H1 (cell line): ENCODE measurements around the gene RERE. TPM values are rescaled to one million over a fixed set of nuclear protein-coding genes. Genes with fewer than 3 reads are reported as not detected.

Experiments used
- CTCF ChIA-PET: fragments of 300-600 bp; sonication (Branson Sonifier 250); formaldehyde crosslinking; loops from one replicate; lab custom pipeline; 2021; ENCODE audit not compliant: partially characterized antibody; lab: Charles Lee
- POLR2A ChIA-PET: fragments of 300-600 bp; sonication (Branson Sonifier 250); formaldehyde crosslinking; loops from one replicate; lab custom pipeline; 2021; ENCODE audit warnings: inconsistent platforms; ENCODE audit not compliant: partially characterized antibody; lab: Charles Lee
- DNase-seq, 2 experiments: peaks; one replicate each; pipeline versions ENCODE4 v3.0.0 to v3.0.0-alpha.2; 2010 to 2022; ENCODE audit warnings: low spot score in 2 of 2, low read depth in 1 of 2, mixed read lengths in 1 of 2
- FAIRE-seq: peaks from 2 replicates; lab custom pipeline; 2011; peaks lifted over from hg19 to GRCh38; lab: Jason Lieb, UNC
- H2AFZ ChIP-seq: 2 replicates; pipeline ENCODE4 v1.8.1; 2012; ENCODE audit warnings: low read length, inconsistent platforms
- H2AK5ac ChIP-seq: 2 replicates; pipeline ENCODE4 v1.6.1; 2013; ENCODE audit warnings: low read depth, low read length
- H2BK120ac ChIP-seq: replicated peaks from 2 replicates; pipeline ENCODE3; 2013; ENCODE audit warnings: low read depth, low read length, inconsistent platforms
- H2BK12ac ChIP-seq: 2 replicates; pipeline ENCODE4 v1.6.1; 2013; ENCODE audit warnings: low read depth, low read length
- H2BK15ac ChIP-seq: 2 replicates; pipeline ENCODE4 v1.6.1; 2013; ENCODE audit warnings: low read length
- H2BK20ac ChIP-seq: 2 replicates; pipeline ENCODE4 v1.6.1; 2013; ENCODE audit warnings: low read length
- H2BK5ac ChIP-seq: 2 replicates; pipeline ENCODE4 v1.6.1; 2013; ENCODE audit warnings: low read depth, low read length
- H3K14ac ChIP-seq: 2 replicates; pipeline ENCODE4 v1.6.1; 2013; ENCODE audit warnings: inconsistent platforms; ENCODE audit not compliant: insufficient read length
- H3K18ac ChIP-seq: 2 replicates; pipeline ENCODE4 v1.6.1; 2013; ENCODE audit warnings: low read length; ENCODE audit errors: extremely low read depth
- H3K23ac ChIP-seq: 2 replicates; pipeline ENCODE4 v1.6.1; 2013; ENCODE audit warnings: inconsistent platforms; ENCODE audit not compliant: insufficient read length
- H3K23me2 ChIP-seq: 2 replicates; pipeline ENCODE4 v1.6.1; 2013; ENCODE audit warnings: low read depth, low read length
- H3K27ac ChIP-seq: 2 replicates; pipeline ENCODE4 v1.6.1; 2011; ENCODE audit warnings: low read depth, low read length, inconsistent platforms
- H3K27me3 ChIP-seq, 4 experiments: replicated peaks in 1 of 4; 1 replicate in 1 of 4; 2 replicates in 3 of 4; pipeline versions ENCODE4 v1.6.1 to v1.8.1; 2011 to 2013; ENCODE audit warnings: low read length in 3 of 4, mild to moderate bottlenecking in 3 of 4, inconsistent platforms in 2 of 4, mixed read lengths in 2 of 4, moderate library complexity in 1 of 4; ENCODE audit not compliant: control insufficient read depth in 3 of 4, insufficient read depth in 3 of 4; ENCODE audit errors: extremely low read depth in 1 of 4
- H3K36me3 ChIP-seq, 4 experiments: 2 replicates each; pipeline versions ENCODE4 v1.6.1 to v1.8.1; 2011 to 2013; ENCODE audit warnings: mild to moderate bottlenecking in 4 of 4, low read length in 3 of 4, moderate library complexity in 2 of 4, control low read depth in 1 of 4, inconsistent platforms in 1 of 4; ENCODE audit not compliant: insufficient read depth in 4 of 4, control insufficient read depth in 2 of 4
- H3K4ac ChIP-seq: replicated peaks from 2 replicates; pipeline ENCODE3; 2013; ENCODE audit warnings: low read length, low read depth, mixed read lengths, inconsistent platforms; ENCODE audit not compliant: insufficient read length
- H3K4me1 ChIP-seq, 4 experiments: replicated peaks in 1 of 4; 1 replicate in 1 of 4; 2 replicates in 3 of 4; pipeline versions ENCODE4 v1.6.1 to v1.8.1; 2011 to 2013; ENCODE audit warnings: low read length in 3 of 4, inconsistent platforms in 2 of 4, mixed read lengths in 1 of 4; ENCODE audit not compliant: insufficient read depth in 4 of 4, control insufficient read depth in 3 of 4
- H3K4me2 ChIP-seq, 2 experiments: 2 replicates each; pipeline versions ENCODE4 v1.6.1 to v1.8.1; 2011 to 2013; ENCODE audit warnings: low read depth in 2 of 2, low read length in 2 of 2, control low read depth in 1 of 2, inconsistent platforms in 1 of 2, mild to moderate bottlenecking in 1 of 2; ENCODE audit not compliant: insufficient read depth in 1 of 2
- H3K4me3 ChIP-seq, 4 experiments: fragments of 200-600, 300-600 bp in 1 of 4; sonication (generic), shearing (Covaris generic), sonication (Bioruptor Twin) in 1 of 4; 2 replicates each; pipeline versions ENCODE4 v1.5.1 to v1.8.1; 2011 to 2016; ENCODE audit warnings: low read length in 4 of 4, low read depth in 3 of 4, control low read depth in 2 of 4, inconsistent platforms in 2 of 4, mild to moderate bottlenecking in 2 of 4, mixed read lengths in 1 of 4, moderate library complexity in 1 of 4; ENCODE audit not compliant: insufficient read depth in 2 of 4; ENCODE audit errors: extremely low read depth in 1 of 4
- H3K56ac ChIP-seq: replicated peaks from 2 replicates; pipeline ENCODE3; 2013; ENCODE audit warnings: low read depth, mild to moderate bottlenecking, mixed read lengths, low read length, inconsistent platforms; ENCODE audit not compliant: insufficient read length
- H3K79me1 ChIP-seq: 2 replicates; pipeline ENCODE4 v1.6.1; 2013; ENCODE audit warnings: low read depth, low read length, control low read depth
- H3K79me2 ChIP-seq, 2 experiments: 2 replicates each; pipeline versions ENCODE4 v1.6.1 to v1.8.1; 2012 to 2013; ENCODE audit warnings: low read length in 2 of 2, mild to moderate bottlenecking in 2 of 2, inconsistent platforms in 1 of 2; ENCODE audit not compliant: insufficient read depth in 2 of 2, control insufficient read depth in 1 of 2
- H3K9ac ChIP-seq, 4 experiments: replicated peaks in 1 of 4; 1 replicate in 1 of 4; 2 replicates in 3 of 4; pipeline versions ENCODE4 v1.6.1 to v1.8.1; 2011 to 2013; ENCODE audit warnings: low read depth in 3 of 4, low read length in 3 of 4, control low read depth in 2 of 4, mild to moderate bottlenecking in 2 of 4, moderate library complexity in 2 of 4, inconsistent platforms in 1 of 4; ENCODE audit errors: extremely low read depth in 1 of 4
- H3K9me3 ChIP-seq, 2 experiments: 2 replicates each; pipeline versions ENCODE4 v1.6.1 to v1.8.1; 2012 to 2013; ENCODE audit warnings: mild to moderate bottlenecking in 2 of 2, moderate library complexity in 2 of 2, control low read depth in 1 of 2, inconsistent platforms in 1 of 2, low read depth in 1 of 2, low read length in 1 of 2, mixed read lengths in 1 of 2; ENCODE audit not compliant: insufficient read depth in 2 of 2
- H4K20me1 ChIP-seq, 2 experiments: replicated peaks in 1 of 2; 2 replicates each; pipeline versions ENCODE3 to v1.8.1; 2011 to 2013; ENCODE audit warnings: inconsistent platforms in 2 of 2, low read length in 2 of 2, mild to moderate bottlenecking in 1 of 2; ENCODE audit not compliant: insufficient read depth in 2 of 2, control insufficient read depth in 1 of 2
- H4K5ac ChIP-seq: 2 replicates; pipeline ENCODE4 v1.6.1; 2013; ENCODE audit warnings: low read length, low read depth, mixed read lengths, inconsistent platforms; ENCODE audit not compliant: insufficient read length
- H4K8ac ChIP-seq: 2 replicates; pipeline ENCODE4 v1.8.0; 2013; ENCODE audit warnings: mild to moderate bottlenecking, moderate library complexity, low read length, inconsistent platforms; ENCODE audit not compliant: insufficient read depth; ENCODE audit errors: extremely low read depth
- H4K91ac ChIP-seq: replicated peaks from 2 replicates; pipeline ENCODE3; 2013; ENCODE audit warnings: low read length, mixed read lengths, inconsistent platforms; ENCODE audit not compliant: insufficient read length
- KDM1A ChIP-seq: fragments of 200-600, 300-600 bp; sonication (generic); IDR thresholded peaks from 2 replicates; pipeline ENCODE4 v1.7.1; 2016; ENCODE audit warnings: mild to moderate bottlenecking, low read length, borderline replicate concordance
- KDM4A ChIP-seq: IDR thresholded peaks from one replicate; pipeline ENCODE4 v1.7.1; 2012; ENCODE audit warnings: low read depth, mild to moderate bottlenecking, moderate library complexity, low read length, inconsistent platforms; ENCODE audit not compliant: severe bottlenecking
- RAD21 ChIP-seq, 2 experiments: IDR thresholded peaks in 1 of 2; conservative IDR thresholded peaks in 1 of 2; 2 replicates each; pipeline ENCODE4 v1.6.1; 2011; ENCODE audit warnings: low read depth in 2 of 2, low read length in 2 of 2, improper control_type of control experiment in 1 of 2, inconsistent platforms in 1 of 2, mild to moderate bottlenecking in 1 of 2, moderate library complexity in 1 of 2
- USF2 ChIP-seq: IDR thresholded peaks from 2 replicates; pipeline ENCODE4 v1.6.1; 2011; ENCODE audit warnings: low read length, improper control_type of control experiment
- WGBS, 2 experiments: shearing (Covaris generic) in 1 of 2; methylation state at CpG; one replicate each; pipeline versions ENCODE4 v1.1.6 to v1.1.7; 2013 to 2015; ENCODE audit warnings: low lambda C conversion rate in 2 of 2, mixed read lengths in 2 of 2, inconsistent platforms in 1 of 2, low coverage in 1 of 2, missing lambda C conversion rate in 1 of 2; ENCODE audit not compliant: insufficient replicate concordance in 2 of 2, insufficient coverage in 1 of 2, insufficient read length in 1 of 2; ENCODE audit errors: extremely low coverage in 1 of 2, missing lambda C conversion rate in 1 of 2; 5-methylcytosine and 5-hydroxymethylcytosine counted together
- polyA plus RNA-seq, 7 experiments: library from polyadenylated mRNA; depleted of rRNA in 3 of 7; stranded (reverse) in 5 of 7; unstranded in 2 of 7; fragments of >200 nt in 5 of 7; fragments of 200-250 nt in 2 of 7; gene quantifications; 1 replicate in 5 of 7; 2 replicates in 1 of 7; 4 replicates in 1 of 7; pipeline versions ENCODE4 v1.2.1 to v1.2.3, GENCODE V29; 2011 to 2013; ENCODE audit warnings: missing spikeins in 2 of 7, mixed read lengths in 2 of 7
- total RNA-seq: library from RNA; stranded (reverse); fragmentation: NEBNext Ultra II Directional; extraction: Animal tissue kit (Norgen Biotek cat#: 25700); gene quantifications from 2 replicates; pipeline ENCODE4 v1.2.1, GENCODE V29; 2021

RERE gene
- total and polyA plus RNA-seq, 2 of the 8 experiments (the other 6 are each of a cell fraction or from before 2014, with no cell fraction given) = 15.3 to 142 TPM

GRCh38 chr1:8545078-8545477, 272.4 kb downstream of the RERE start:
- CTCF ChIA-PET = interaction anchor here (0.7 kb wide), 1 partner anchor 218 kb away, joined by 3 read pairs; no protein-coding TSS in a partner anchor
- Histone ChIP-seq H2BK20ac (no peak overlapping the region), H3K14ac (no peak overlapping the region), H3K23ac (no peak overlapping the region), H3K4me3 (no peak overlapping the region), H2AFZ (no peak overlapping the region), H3K4me1 (no peaks in the 10 kb centered on the region), H4K5ac (no peak overlapping the region), H3K9me3 (no peaks in the 10 kb centered on the region), H3K36me3 (peaks cover 0 to 8% (median 0%) of the 10 kb centered on the region in 4 experiments; a peak in 2 of 8 replicates), H2BK12ac (no peak overlapping the region), H2BK15ac (no peak overlapping the region), H3K23me2 (no peaks in the 10 kb centered on the region), H2BK120ac (no peak overlapping the region), H2BK5ac (no peak overlapping the region), H3K79me1 (peaks cover 4% of the 10 kb centered on the region), H4K8ac (no peak overlapping the region), H3K18ac (no peak overlapping the region), H3K27ac (no peak overlapping the region), H3K9ac (no peak overlapping the region), H3K27me3 (no peaks in the 10 kb centered on the region), H3K4ac (no peak overlapping the region), H2AK5ac (no peak overlapping the region), H3K79me2 (peaks cover 4 to 52% of the 10 kb centered on the region in 2 experiments), H3K56ac (no peak overlapping the region), H4K20me1 (no peaks in the 10 kb centered on the region), H3K4me2 (no peak overlapping the region), H4K91ac (no peak overlapping the region)
- TF ChIP-seq USF2 (no peak), RAD21 (IDR thresholded peaks at IDR 0.05 in 1 of 2, conservative IDR thresholded peaks at IDR 0.05 in 1 of 2; ENCODE audit: low read depth in 2 of 2, low read length in 2 of 2) (no peak), KDM4A (no peak), KDM1A (no peak)
- no peak for DNase-seq
- 98% methylated on average over 6 of the region's 6 CpGs; no CpG with 5 or more reads in 1 of the 2 experiments for WGBS, 2 experiments
- FAIRE-seq = no peak
- POLR2A ChIA-PET = interaction anchor here (0.9 kb wide), 1 partner anchor 15 kb away, joined by 3 read pairs; no protein-coding TSS in a partner anchor
